GM10847 (cell line): Measurements from ENCODE around the gene AMH.

ENCODE experiments used
- POLR2A ChIP-seq: IDR thresholded peaks from 2 replicates; pipeline ENCODE4 v1.6.1; 2011; ENCODE audit not compliant: insufficient read length; ENCODE audit errors: extremely low read depth

The AMH gene

DNA sequence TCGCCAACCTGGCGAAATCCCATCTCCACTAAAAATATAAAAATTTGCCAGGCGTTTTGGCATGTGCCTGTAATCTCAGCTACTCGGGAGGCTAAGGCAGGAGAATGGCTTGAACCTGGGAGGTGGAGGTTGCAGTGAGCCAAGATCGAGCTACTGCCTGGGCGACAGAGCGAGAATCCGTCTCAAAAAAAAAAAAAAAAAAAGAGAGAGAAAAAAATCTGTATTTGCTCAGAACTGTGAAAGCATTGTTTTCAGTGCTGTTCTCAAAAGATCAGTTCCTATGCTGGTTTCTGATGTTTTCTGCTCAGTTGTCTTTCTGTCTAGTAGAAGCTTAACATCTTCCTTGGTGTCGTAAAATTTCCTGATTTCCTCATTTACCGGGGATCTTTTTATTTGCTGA, 9.9 kb upstream of the AMH start:
- no peak for TF ChIP-seq POLR2A

DNA sequence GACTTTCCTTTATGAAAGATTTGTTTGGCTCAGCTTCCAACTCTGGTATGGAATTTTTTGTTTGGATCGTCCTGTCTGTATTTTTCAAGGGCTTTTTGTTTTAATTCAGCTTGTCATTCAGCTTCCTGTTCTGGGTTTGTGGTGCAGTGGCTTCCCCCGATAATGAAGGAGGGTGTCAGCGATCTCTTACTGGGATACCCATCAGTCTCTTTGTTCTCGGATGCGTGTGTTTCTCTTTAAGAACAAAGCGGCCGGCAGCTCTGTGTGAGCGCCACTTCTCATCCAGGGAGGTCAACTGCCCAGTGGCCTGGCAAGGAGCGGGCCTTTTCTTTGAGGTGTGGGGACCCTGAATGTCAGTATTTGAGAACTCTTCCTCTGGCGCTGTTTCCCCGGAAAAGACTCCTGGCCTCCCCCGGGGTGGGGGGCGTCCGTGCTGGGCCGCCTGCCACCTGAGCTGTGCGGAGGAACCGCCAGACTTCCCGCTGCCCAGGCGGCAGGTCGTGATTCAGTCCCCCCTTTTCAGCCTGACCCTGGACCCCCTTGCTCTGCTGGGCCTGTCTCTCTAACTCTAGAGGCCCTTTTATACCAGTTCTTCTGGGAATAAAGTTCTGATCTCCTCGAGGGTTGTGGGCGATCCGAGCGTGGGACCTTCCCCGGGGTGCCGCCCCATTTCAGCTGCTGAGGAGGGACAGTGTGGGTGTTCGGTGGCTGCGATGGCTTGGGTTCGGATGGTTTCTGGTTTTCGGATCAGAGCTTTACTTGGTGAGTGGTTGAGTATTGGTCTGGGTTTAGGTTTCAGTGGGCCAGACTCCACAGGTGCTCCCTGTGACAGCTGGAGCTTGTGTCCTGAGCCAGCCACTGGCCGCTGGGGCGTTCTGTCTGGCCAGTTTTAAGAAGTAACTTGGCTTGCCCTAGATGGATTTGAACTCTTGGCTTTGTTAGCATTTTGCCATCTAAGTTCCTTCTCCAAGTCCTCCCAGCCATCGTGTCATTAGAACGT, 9.1 kb upstream of the AMH start:
- TF ChIP-seq POLR2A, result no peak

DNA sequence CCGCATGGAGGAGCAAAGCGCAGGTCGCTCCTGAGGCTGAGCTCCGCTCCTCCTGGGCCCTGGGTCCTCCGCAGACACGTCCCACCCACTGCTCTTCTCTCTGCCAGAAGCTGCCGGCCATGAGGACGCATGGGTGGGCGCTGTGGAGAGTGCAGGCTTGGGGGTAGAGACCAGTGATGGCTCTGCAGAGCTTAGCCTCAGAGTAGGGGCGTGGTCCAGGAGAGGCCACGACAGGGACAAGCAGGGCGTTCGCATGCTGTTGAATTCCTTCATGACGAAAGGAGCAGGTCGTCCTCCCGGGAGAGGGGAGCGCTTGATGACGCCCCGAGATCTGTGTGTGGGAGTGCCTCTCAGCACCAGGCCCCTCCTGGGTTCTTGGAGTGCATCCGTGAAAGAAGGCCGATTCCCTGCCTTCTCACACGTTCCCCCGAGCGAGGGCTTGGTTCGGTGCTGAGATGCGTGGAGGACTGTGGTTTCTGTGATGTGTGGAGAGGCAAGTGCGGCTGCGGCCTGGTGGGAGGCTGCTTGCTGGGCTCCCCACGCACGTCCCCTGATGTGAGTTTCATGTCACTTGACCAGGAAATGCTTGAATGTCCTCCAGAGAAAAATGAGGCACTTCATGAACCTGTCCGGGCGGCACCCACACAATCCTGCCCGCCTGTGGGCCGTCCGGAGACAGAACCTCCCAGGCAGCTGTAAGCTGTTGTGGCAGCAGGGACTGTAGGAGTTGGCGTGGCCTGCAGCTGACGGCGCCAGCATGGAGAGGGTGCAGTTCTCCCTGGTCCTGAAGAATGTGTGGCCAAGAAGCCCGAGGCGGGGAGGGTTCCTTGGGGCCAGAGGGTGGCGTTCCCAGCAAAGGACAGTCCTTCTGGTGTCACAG, 8.0 kb upstream of the AMH start:
- TF ChIP-seq POLR2A, result no peak

DNA sequence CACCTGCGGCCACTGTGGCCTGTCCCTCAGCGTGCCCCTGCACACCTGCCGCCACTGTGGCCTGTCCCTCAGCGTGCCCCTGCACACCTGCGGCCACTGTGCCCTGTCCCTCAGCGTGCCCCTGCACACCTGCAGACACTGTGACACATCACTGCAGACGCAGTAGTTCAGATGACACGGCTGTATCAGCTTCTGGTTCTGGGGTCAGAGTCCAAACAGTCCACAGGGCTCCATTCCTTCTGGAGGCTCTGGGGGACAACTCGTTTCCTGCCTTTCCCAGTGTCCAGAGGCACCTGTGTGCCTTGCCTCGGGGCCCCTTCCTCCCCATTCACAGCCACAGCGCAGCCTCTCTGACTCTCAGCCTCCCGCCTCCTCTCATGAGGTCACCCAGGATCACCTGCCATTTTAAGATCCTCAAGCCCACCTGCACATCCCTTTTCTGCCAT, 7.0 kb upstream of the AMH start:
- no peak for TF ChIP-seq POLR2A

DNA sequence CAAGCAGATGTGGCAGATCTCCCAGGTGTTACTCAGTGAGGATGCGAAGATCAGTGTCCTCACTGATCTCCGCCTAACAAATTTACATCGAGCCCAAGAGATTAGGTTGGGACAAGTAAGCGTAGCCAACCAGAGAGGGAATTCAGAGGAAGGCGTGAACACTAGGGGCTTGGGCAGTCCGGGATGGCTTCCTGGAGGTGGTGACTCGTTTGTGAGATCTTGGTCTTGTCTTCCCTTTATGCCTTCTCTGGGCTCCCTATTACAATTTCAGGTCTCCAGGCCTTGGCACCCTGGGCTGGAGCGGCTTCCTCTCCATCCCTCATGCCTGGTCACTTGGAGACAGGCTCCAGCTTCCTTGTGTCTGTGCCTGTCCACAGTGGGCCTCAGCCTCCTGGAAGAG, 6.3 kb upstream of the AMH start:
- no peak for TF ChIP-seq POLR2A

DNA sequence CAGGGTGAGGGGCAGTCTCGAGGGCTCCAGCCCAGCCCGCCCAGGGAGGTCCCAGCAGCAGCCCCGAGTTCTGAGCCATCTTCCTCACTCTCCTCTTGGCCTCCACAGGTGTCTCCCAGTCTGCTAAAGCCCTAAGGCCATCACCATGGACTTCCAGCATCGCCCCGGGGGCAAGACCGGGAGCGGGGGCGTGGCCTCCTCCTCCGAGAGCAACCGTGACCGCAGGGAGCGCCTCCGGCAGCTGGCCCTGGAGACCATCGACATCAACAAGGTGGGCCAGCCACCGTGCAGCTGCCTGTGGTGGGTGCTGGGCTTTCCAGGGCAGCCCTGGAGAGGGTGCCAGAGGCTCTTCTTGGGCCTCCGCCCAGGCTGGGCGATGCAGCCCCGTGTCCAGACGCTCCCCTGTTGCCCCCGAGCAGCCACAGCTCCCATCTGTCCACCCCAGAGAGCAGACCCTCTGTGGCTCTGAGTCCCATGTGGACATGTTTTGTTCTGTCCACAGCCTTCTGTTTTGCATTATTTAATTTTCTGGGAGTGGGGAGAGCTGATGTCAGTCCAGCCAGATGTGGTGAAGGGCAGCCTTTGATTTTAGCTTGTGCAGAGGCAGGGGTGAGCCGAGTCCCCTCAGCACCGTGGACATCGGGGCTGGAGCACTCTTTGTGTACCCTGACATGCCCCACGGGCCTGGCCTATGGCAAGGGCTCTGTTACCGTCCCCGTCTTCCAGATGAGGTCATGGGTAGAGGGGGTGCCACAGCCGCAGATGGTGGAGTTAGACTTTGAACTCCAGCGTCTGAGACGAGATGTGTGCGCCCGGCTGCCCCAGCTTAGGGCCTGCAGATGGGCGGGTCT, 5.6 kb upstream of the AMH start:
- TF ChIP-seq POLR2A, result no peak

DNA sequence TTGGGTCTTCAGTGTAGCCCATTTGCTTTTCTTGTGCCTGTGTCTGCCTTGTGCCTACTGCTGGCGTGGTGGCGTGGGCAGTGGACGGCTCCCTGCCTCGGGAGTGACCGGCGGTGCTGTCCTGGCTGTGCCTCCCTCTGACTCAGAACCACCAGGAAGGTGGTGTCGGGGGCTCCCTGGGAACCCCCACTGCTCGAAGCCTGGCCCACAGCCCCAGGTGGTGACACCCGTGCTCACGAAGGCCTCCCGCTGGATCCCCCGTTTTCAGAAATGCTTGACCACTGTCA, 5.1 kb upstream of the AMH start:
- TF ChIP-seq POLR2A, result no peak

DNA sequence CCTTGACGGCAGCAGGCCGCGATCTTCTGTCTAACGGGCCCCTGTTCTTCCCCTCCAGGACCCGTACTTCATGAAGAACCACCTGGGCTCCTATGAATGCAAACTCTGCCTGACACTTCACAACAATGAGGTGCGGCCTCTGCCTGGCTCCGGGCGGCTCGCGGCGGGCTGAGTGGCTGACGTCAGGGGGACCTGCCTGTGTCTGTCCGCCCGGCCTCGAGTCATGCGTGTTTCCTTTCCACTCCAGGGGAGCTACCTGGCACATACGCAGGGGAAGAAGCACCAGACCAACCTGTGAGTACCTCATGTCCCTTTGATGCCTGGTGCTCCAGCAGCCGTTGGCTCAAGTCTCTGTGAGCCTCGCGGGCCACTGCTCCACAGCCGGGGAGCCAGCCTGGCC, 4.6 kb upstream of the AMH start:
- TF ChIP-seq POLR2A, result no peak

DNA sequence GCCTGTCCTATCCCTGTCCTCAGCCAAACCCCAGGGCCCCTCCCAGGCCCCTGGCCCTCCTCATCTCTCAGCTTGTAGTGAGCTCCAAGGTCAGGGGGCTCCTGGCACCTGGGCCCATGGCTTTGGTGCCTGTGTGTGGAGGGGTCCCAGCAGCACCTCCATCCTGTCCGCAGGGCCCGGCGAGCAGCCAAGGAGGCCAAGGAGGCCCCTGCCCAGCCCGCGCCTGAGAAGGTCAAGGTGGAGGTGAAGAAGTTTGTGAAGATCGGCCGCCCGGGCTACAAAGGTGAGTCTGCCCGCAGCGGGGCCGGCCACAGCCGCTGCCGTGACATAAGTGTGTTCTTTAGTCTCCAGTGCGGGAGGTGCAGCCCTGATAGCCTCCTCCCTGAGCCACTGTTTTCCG, 3.9 kb upstream of the AMH start:
- no peak for TF ChIP-seq POLR2A

DNA sequence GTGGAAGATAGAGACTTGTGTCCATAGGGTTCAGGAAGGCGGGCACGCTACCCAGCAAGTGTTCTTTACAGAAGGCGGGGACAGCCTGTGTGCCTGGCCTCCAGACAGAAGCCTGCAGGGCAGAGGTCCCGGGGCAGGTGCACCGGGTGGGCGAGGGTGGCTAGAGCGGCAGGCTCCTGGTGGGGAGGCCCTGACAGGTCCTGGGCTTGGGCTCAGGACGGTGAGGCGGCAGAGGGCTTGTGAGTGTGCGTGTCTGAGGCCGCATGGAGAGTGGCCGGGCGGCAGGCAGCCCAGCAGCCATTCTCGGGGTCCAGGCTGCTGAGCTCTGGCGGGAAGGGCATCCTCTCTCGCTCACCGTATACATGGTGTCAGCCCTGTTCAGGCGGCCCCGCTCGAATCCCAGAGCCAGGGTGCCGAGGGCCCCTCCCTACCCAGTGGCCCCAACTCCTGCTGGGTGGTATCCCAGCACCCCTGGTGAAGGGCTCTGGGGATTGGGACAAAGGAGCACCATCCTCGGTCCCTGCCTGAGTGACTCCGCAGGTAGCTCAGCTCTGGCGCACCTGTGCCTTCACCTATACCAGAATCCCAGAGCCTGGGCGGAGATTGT, 3.0 kb upstream of the AMH start:
- TF ChIP-seq POLR2A, result no peak

DNA sequence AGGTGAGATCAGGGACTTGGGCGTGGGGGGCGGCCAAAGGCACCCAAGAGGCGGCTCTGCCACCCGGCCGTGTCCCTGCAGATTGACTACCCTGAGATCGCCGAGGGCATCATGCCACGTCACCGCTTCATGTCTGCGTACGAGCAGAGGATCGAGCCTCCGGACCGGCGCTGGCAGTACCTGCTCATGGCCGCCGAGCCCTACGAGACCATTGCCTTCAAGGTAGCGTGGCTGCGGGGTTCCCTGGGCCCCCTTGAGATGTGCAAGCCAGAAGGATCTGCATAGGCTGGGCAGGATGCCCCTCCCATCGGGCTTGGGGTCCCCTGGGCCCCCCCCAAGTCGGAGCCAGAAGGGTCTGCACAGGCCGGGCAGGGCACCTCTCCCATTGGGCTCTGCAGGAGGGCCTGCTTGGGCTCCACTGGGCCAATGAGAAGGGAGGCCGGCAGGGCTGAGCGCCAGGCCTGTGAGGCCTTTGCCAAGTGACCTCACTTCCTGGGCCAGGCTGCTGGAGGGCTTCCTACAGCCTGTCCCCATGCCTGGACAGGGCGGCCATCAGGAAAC, 2.2 kb upstream of the AMH start:
- no peak for TF ChIP-seq POLR2A

DNA sequence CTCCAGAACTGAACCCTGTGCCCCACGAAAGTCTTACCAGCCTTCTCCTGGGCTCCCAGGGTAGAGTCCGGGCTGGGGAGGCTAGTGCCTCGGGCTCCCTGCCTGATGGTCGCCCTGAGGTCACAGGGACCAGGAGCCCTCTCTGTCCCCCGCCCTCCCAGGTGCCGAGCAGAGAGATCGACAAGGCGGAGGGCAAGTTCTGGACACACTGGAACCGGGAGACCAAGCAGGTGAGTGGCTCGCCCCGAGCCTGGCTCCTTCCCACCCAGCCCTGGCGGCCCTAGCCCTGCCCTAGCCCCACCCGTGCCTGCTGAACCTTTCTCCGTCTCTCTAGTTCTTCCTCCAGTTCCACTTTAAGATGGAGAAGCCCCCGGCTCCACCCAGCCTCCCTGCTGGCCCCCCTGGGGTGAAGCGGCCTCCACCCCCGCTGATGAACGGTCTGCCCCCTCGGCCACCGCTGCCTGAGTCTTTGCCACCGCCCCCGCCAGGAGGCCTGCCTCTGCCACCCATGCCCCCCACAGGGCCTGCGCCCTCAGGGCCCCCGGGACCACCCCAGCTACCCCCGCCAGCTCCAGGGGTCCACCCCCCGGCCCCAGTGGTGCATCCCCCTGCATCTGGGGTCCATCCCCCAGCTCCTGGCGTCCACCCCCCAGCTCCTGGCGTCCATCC, 1.6 kb upstream of the AMH start:
- no peak for TF ChIP-seq POLR2A

DNA sequence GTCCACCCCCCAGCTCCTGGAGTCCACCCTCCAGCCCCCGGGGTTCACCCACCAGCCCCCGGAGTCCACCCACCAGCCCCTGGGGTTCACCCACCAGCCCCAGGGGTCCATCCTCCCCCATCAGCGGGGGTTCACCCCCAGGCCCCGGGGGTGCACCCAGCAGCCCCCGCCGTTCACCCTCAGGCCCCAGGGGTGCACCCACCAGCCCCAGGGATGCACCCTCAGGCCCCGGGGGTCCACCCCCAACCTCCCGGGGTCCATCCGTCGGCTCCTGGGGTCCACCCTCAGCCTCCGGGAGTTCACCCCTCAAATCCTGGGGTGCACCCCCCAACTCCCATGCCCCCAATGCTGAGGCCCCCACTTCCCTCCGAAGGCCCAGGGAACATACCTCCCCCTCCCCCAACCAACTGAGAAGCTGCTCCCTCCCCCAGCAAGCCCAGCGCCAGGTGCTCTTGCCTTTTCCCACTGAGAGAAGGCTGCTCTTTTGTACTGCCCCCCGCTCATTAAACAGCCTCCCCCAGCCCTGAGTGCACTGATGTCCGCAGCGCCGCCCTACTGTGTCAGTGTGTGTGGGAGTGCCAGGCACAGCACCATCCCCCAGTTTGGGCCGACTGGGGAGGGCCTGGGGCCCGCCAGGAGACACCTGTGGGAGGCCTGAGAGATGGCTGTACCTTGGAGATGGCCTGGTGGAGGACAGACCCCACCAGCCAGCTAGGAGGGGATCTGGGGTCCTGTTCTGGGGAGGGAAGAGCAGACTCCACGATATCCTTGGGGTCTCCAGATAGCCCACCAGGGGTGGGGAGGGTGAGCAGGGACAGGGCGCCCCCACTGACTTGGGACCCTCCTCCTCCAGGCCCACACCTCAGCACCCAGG, 750 bp upstream of the AMH start:
- TF ChIP-seq POLR2A, result no peak
